HG03520 (cell line): ENCODE results near the gene ZSCAN16.

ENCODE experiments used
- ATAC-seq: cut with Tn5 transposase; IDR thresholded peaks from one replicate; pipeline ENCODE4 v1.9.1; 2021; ENCODE audit warnings: mild to moderate bottlenecking, moderate library complexity; ENCODE audit not compliant: unreplicated experiment

ZSCAN16 gene

GRCh38 chr6:28125401-28125800 lies 992 bp downstream of the ZSCAN16 start:
- no peak for ATAC-seq

GRCh38 chr6:28134015-28134414 lies 9.6 kb downstream of the ZSCAN16 start:
- ATAC-seq: no peak

- no peak for ATAC-seq
These were observed 10.3 kb downstream of the ZSCAN16 start for GRCh38 chr6:28134716-28135115.

- ATAC-seq: no peak
These were observed 11.0 kb downstream of the ZSCAN16 start for GRCh38 chr6:28135393-28135792.

GRCh38 chr6:28136585-28137504 lies 12.4 kb downstream of the ZSCAN16 start:
- peak; percentile 66 for ATAC-seq

- ATAC-seq: no peak
These were observed 13.1 kb downstream of the ZSCAN16 start for GRCh38 chr6:28137505-28137981.

GRCh38 chr6:28139860-28140543 lies 15.6 kb downstream of the ZSCAN16 start:
- ATAC-seq: no peak

GRCh38 chr6:28140616-28141015 lies 16.2 kb downstream of the ZSCAN16 start:
- no peak for ATAC-seq

GRCh38 chr6:28141500-28142329 lies 17.3 kb downstream of the ZSCAN16 start, which contains the start of gene ZKSCAN8:
TSS of gene ZKSCAN8 (plus strand) at chr6:28141883. CDS start at chr6:28148408, 6,525 bp downstream.
- ATAC-seq: peak; percentile 75

- ATAC-seq: no peak
These were observed 18.0 kb downstream of the ZSCAN16 start for GRCh38 chr6:28142446-28142845.

- ATAC-seq: no peak
These were observed 20.8 kb downstream of the ZSCAN16 start for GRCh38 chr6:28145231-28145630.

GRCh38 chr6:28152531-28152930 lies 28.1 kb downstream of the ZSCAN16 start:
- ATAC-seq: no peak

- no peak for ATAC-seq
These were observed 29.1 kb downstream of the ZSCAN16 start for GRCh38 chr6:28153546-28153945.

- no peak for ATAC-seq
These were observed 29.9 kb downstream of the ZSCAN16 start for GRCh38 chr6:28154357-28154756.

- no peak for ATAC-seq
These were observed 33.9 kb downstream of the ZSCAN16 start for GRCh38 chr6:28158318-28158717.

GRCh38 chr6:28159029-28159607 lies 34.7 kb downstream of the ZSCAN16 start:
- ATAC-seq: no peak

GRCh38 chr6:28160233-28160632 lies 35.8 kb downstream of the ZSCAN16 start:
- ATAC-seq: no peak

- no peak for ATAC-seq
These were observed 37.1 kb downstream of the ZSCAN16 start for GRCh38 chr6:28161410-28162079.

- ATAC-seq: no peak
These were observed 41.2 kb downstream of the ZSCAN16 start for GRCh38 chr6:28165563-28165962.

GRCh38 chr6:28167068-28167467 lies 42.7 kb downstream of the ZSCAN16 start:
- ATAC-seq: no peak
